Activated CD4-positive, alpha-beta T cell treated with anti-CD3 and anti-CD28 coated beads, Interleukin-2, amount 50 U/mL, for 16 hours (primary cell): ENCODE data around the gene EIPR1.

Experiments used
- DNase-seq: peaks from one replicate; pipeline ENCODE4 v3.0.0-alpha.2; 2020

EIPR1 gene

DNA sequence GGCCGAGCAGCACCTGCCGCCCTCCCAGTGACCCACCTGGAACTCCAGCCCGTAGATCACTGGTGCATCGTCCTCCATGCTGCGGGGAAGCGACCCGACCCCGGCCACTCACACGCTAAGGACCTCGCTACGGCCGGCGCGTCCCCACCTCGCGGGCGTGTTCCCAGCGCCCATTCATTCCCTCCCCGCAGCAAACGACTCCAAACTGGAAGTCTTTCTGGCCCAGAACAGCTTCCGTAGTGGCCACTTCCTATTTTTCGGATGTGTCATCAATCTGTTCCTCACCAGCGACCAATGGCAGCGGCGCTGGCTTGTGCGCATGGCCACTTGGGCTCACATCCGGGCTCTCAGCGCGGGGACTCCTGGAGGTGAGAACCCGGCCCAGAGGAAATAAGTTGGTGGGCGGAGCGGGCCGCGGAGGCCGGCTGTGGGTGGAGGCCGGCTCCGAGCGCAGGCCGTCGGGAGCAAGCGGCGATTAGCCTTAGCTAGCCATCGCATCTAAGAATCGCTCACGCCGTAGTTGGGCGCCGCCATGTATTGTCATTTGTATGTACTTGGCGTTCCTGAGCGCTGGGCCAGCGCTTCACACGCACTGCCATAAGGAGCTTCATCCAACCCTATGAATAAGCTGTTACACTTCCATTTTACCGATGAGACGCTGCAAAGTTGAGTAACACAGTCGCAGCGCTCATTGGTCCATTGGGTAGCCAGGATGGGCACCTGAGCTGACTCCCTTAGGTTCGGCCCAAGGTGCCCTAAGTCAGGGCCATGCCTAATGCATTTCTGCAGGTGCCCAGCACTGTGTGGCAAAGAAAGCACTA, at the start of gene EIPR1:
Gene EIPR1 (minus strand): TSS at position 207 of the 821 bp plus-strand sequence. CDS start 129 bp downstream, at position 78.
- peak; percentile 98 for DNase-seq

GRCh38 chr2:3427272-3427671, 49.7 kb upstream of the EIPR1 start:
- DNase-seq: no peak

- no peak for DNase-seq
Observed at GRCh38 chr2:3426615-3427014, 49.0 kb upstream of the EIPR1 start.

DNA sequence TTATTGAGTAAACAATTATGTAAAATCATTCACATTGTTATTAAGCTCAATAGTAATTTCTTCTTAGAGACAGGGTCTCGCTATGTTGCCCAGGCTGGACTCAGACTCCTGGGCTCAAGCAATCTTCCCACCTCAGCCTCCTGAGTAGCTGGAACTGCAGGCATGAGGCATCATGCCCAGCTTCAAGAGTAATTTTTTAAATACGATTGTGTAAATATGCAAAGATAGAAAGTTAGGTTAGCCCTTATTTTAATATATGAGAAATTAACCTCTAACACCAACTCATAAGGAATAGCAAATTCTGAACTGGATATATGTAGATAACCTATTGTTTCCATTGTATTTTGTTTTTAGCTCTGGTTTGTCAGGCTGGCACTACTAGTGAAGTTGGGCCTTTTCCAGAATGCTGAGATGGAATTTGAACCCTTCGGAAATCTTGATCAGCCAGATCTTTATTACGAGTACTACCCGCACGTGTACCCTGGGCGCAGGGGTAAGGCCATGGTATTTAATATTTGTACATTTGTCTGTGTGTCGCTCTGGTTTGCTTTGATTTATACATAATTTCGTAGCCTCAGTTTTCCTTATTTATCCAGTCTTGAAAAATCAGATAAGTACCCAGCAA, 46.7 kb upstream of the EIPR1 start:
- no peak for DNase-seq

DNA sequence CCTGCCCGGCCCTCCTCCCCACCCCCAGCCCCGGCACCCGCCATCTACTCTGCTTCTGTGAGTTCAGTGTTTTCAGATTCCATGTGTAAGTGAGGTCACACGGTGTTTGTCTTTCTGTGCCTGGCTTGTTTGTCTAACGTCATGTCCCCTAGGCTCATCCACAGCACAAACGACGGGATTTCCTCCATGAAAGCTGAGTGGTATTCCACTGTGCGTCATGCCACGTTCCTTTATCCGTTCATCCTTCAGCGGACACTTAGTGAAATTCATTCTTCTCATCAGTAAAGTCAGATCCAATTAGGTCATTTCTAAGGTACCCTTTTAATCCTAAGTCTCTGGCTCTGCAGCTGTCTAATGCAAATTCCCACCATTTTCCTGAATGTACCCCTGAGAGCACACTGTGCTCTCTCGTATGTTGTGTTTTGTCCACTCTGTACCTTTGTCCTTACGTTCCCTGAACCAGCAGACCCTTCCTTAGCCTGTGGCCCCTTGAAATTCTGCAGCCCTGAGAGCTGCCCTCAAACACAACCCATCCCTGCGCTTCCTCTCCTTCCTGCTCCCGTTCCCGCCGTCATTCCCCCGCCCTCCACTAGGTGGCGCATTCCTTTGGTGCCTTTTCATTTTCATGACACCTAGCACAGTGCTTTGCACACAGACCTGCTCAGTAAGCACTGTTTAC, 46.0 kb upstream of the EIPR1 start:
- DNase-seq: peak; percentile 70

GRCh38 chr2:3422161-3422779, 44.7 kb upstream of the EIPR1 start:
- DNase-seq: no peak

GRCh38 chr2:3421580-3421979, 44.0 kb upstream of the EIPR1 start:
- no peak for DNase-seq

GRCh38 chr2:3420769-3421397, 43.3 kb upstream of the EIPR1 start:
- DNase-seq: no peak

- no peak for DNase-seq
Observed at GRCh38 chr2:3420076-3420768, 42.6 kb upstream of the EIPR1 start.

GRCh38 chr2:3418766-3419404, 41.3 kb upstream of the EIPR1 start:
- no peak for DNase-seq

- DNase-seq: no peak
Observed at GRCh38 chr2:3414133-3414860, 36.7 kb upstream of the EIPR1 start.

- DNase-seq: no peak
Observed at GRCh38 chr2:3413697-3414096, 36.1 kb upstream of the EIPR1 start.

GRCh38 chr2:3411103-3411502, 33.5 kb upstream of the EIPR1 start:
- DNase-seq: no peak

GRCh38 chr2:3409627-3410170, 32.1 kb upstream of the EIPR1 start:
- DNase-seq: no peak

GRCh38 chr2:3408781-3409180, 31.2 kb upstream of the EIPR1 start:
- DNase-seq: no peak

DNA sequence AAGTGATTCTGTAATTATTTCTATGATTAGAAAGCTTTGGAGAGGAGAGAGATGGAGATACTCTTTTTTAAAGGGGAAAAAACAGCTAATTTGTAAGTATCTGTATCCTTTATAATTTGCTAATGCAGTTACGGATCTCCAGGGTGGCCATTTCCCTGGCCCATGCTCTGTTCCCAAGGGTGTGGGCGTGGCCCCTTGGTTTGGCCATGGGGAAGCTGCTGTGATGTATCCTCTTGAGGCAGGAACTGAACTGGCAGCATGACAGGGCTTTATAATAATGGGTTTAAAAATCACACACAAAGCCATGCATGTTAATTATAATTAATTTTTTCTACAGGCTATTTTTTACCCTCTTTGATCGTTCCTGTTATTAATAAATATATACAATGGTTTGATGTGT, 28.9 kb upstream of the EIPR1 start:
- no peak for DNase-seq

DNA sequence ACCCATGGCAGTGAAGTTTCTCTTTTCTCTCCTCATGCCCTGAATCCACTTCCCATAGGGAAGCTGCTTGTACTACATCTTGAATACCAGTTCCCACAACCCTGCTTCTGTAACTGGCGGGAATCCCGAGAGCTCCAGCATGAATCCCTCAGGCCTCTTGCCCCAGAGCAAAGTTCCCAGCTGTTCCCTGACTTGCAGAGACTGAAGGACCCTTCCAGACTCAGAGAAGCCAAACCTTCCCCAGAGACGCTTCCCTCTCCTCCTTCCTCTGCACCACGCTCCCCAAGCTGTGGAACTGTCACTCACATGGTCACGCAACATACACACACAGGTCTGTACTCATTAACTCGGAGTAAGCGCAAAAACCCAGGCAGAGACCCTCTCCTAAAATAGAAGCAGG, 28.3 kb upstream of the EIPR1 start:
- no peak for DNase-seq

- no peak for DNase-seq
Observed at GRCh38 chr2:3405307-3405706, 27.7 kb upstream of the EIPR1 start.

DNA sequence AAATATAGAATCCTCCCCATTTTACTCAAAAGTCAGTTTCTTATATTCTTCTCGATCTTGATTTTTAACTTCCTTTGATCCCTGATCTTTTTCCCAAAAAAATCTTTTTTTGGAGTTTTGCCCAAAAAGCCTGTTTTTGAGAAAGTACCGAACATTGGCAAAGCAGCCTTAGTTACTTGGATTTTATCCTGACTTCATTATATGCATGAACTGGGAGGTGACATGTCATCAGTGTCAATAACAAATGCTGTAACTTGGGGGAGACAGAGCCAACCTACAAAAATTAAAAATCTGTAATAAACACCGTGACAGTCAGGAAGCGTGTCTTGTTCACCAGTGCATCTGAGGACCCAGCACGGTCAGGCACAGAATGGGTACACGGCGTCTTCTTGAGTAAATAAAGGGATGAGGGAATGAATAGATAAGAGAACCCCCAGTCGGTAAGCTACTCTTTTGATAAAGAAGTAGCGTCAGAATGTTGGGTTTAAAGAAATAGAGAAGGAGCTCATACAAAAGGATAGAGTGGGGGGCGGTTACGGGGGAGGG, 26.8 kb upstream of the EIPR1 start:
- no peak for DNase-seq

DNA sequence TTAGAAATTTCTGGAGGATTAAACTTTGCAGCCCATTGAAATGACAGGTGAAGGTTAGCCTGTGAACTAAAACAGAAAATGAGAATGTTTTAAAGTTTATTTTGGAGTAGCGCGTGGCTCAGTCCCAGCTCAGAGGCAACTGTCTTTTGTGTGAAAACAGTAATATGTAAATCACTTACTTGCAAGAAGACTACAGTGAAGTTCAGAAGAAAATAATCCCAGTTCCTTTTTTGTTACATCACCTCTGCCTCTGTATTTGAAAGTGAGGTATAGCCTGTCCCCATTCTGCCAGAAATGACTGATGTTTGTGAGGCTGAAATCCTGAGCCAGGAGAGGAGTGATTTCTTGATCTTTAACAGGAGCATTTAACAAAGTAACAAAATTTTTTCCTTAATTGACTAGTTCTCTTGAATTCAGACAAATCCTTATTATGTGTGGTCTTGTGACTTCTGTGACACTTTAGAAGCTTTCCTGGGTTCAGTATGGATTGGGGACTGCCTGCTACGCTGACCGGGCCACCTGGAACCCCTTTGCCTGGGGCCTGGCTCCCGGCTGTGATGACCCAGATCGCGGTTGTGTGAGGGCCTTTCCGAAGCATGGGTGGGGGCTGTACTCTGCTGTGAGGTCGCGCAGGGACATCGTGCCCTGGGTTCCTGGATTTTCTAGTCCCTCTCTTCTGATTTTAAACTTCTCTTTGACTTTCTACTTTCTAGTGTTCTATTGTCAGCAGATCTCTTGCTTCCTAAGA, 26.1 kb upstream of the EIPR1 start:
- no peak for DNase-seq
